ENCODE data around the gene RING1.

DNA sequence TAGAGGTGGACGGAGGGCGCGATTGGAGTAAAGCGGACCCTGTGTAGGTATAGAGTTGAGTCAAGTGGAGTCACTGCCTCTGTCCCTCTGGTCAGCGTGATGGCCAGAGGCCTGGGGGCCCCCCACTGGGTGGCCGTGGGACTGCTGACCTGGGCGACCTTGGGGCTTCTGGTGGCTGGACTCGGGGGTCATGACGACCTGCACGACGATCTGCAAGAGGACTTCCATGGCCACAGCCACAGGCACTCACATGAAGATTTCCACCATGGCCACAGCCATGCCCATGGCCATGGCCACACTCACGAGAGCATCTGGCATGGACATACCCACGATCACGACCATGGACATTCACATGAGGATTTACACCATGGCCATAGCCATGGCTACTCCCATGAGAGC is 7.2 kb upstream of the RING1 start:
- TF ChIP-seq, protein P1, sequence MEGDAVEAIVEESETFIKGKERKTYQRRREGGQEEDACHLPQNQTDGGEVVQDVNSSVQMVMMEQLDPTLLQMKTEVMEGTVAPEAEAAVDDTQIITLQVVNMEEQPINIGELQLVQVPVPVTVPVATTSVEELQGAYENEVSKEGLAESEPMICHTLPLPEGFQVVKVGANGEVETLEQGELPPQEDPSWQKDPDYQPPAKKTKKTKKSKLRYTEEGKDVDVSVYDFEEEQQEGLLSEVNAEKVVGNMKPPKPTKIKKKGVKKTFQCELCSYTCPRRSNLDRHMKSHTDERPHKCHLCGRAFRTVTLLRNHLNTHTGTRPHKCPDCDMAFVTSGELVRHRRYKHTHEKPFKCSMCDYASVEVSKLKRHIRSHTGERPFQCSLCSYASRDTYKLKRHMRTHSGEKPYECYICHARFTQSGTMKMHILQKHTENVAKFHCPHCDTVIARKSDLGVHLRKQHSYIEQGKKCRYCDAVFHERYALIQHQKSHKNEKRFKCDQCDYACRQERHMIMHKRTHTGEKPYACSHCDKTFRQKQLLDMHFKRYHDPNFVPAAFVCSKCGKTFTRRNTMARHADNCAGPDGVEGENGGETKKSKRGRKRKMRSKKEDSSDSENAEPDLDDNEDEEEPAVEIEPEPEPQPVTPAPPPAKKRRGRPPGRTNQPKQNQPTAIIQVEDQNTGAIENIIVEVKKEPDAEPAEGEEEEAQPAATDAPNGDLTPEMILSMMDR (IDR thresholded peaks at IDR 0.05; ENCODE audit: poor library complexity), result no peak
- no peak for TF ChIP-seq EZH2 (IDR thresholded peaks at IDR 0.05; ENCODE audit: borderline replicate concordance)
